ENCODE data around the gene GHSR.

Gene GHSR

GRCh38 chr3:172447611-172448579 lies at the start of gene GHSR:
GHSR (minus strand) TSS chr3:172448456; CDS start chr3:172448413, 43 bp downstream.
- peak; percentile 63 for DNase-seq

- DNase-seq: peak; percentile 91
Measured at GRCh38 chr3:172490198-172490669, 42.0 kb upstream of the GHSR start.

- DNase-seq: no peak
Measured at GRCh38 chr3:172478116-172478515, 29.9 kb upstream of the GHSR start.

GRCh38 chr3:172476347-172476746 lies 28.1 kb upstream of the GHSR start:
- no peak for DNase-seq

- no peak for DNase-seq
Measured at GRCh38 chr3:172475703-172476102, 27.4 kb upstream of the GHSR start.

GRCh38 chr3:172471903-172472302 lies 23.6 kb upstream of the GHSR start:
- no peak for DNase-seq

- DNase-seq: no peak
Measured at GRCh38 chr3:172470588-172470987, 22.3 kb upstream of the GHSR start.

GRCh38 chr3:172467170-172467824 lies 19.0 kb upstream of the GHSR start:
- DNase-seq: no peak

GRCh38 chr3:172466553-172467130 lies 18.4 kb upstream of the GHSR start:
- DNase-seq: no peak

- no peak for DNase-seq
Measured at GRCh38 chr3:172465281-172465680, 17.0 kb upstream of the GHSR start.

GRCh38 chr3:172464306-172464705 lies 16.1 kb upstream of the GHSR start:
- no peak for DNase-seq

- DNase-seq: no peak
Measured at GRCh38 chr3:172461530-172462138, 13.4 kb upstream of the GHSR start.

GRCh38 chr3:172456404-172456803 lies 8.1 kb upstream of the GHSR start:
- DNase-seq: no peak

- no peak for DNase-seq
Measured at GRCh38 chr3:172454180-172454579, 5.9 kb upstream of the GHSR start.

GRCh38 chr3:172449466-172450149 lies 1.4 kb upstream of the GHSR start:
- peak; percentile 64 for DNase-seq

GRCh38 chr3:172448661-172449465 lies 607 bp upstream of the GHSR start:
- no peak for DNase-seq

- no peak for DNase-seq
Measured at GRCh38 chr3:172446198-172446597, 2.1 kb downstream of the GHSR start.

GRCh38 chr3:172444821-172445220 lies 3.4 kb downstream of the GHSR start:
- DNase-seq: no peak

- DNase-seq: no peak
Measured at GRCh38 chr3:172442606-172443005, 5.7 kb downstream of the GHSR start.

- no peak for DNase-seq
Measured at GRCh38 chr3:172441581-172441980, 6.7 kb downstream of the GHSR start.

- no peak for DNase-seq
Measured at GRCh38 chr3:172438186-172438585, 10.1 kb downstream of the GHSR start.

- no peak for DNase-seq
Measured at GRCh38 chr3:172437713-172438112, 10.5 kb downstream of the GHSR start.
